Hippocampal formation (tissue), 2 donors: ENCODE measurements around the gene COA1.

Experiments
- DNase-seq, 2 donors: peaks; one replicate each; lab custom pipeline; 2025; lab: John Stamatoyannopoulos, UW

Gene COA1

GRCh38 chr7:43653891-43654504, 75.3 kb downstream of the COA1 start:
- no peak for DNase-seq

- no peak for DNase-seq
These were observed 75.9 kb downstream of the COA1 start for GRCh38 chr7:43653466-43653865.

- no peak for DNase-seq
These were observed 77.0 kb downstream of the COA1 start for GRCh38 chr7:43652364-43652763.

- DNase-seq, result no peak
These were observed 78.8 kb downstream of the COA1 start for GRCh38 chr7:43650457-43651052.

GRCh38 chr7:43649755-43650274, 79.5 kb downstream of the COA1 start:
- no peak for DNase-seq

- peak in 1 of 2 donors; percentile 34 for DNase-seq
These were observed 80.6 kb downstream of the COA1 start for GRCh38 chr7:43648473-43649406.

- DNase-seq, result peak; percentile 50 to 69
These were observed 81.5 kb downstream of the COA1 start for GRCh38 chr7:43647673-43648472.

GRCh38 chr7:43647339-43647672, 82.0 kb downstream of the COA1 start:
- DNase-seq, result no peak

- DNase-seq, result peak; percentile 33 to 35
These were observed 82.6 kb downstream of the COA1 start for GRCh38 chr7:43646603-43647338.

- no peak for DNase-seq
These were observed 83.6 kb downstream of the COA1 start for GRCh38 chr7:43645699-43646226.

GRCh38 chr7:43643846-43644245, 85.5 kb downstream of the COA1 start:
- no peak for DNase-seq

GRCh38 chr7:43642897-43643630, 86.3 kb downstream of the COA1 start:
- no peak for DNase-seq

GRCh38 chr7:43640679-43641078, 88.6 kb downstream of the COA1 start:
- DNase-seq, result no peak

GRCh38 chr7:43639858-43640491, 89.3 kb downstream of the COA1 start:
- DNase-seq, result no peak

- no peak for DNase-seq
These were observed 92.1 kb downstream of the COA1 start for GRCh38 chr7:43637114-43637806.

GRCh38 chr7:43636093-43636492, 93.2 kb downstream of the COA1 start:
- no peak for DNase-seq

GRCh38 chr7:43634384-43634783, 94.9 kb downstream of the COA1 start:
- DNase-seq, result no peak

GRCh38 chr7:43632746-43633145, 96.6 kb downstream of the COA1 start:
- no peak for DNase-seq

- DNase-seq, result no peak
These were observed 97.8 kb downstream of the COA1 start for GRCh38 chr7:43631559-43631958.
